NCI-H1105 treated with DMSO at 0.1 percent for 48 hours (cell line): ENCODE data around the gene SLC25A28.
"Not testable (repeated sequence)": the region's sequence is repeated elsewhere in the genome, so short reads cannot be mapped to it uniquely, and the experiment has no call there.

Experiments
- DNase-seq: peaks from one replicate; lab custom pipeline; 2025; lab: John Stamatoyannopoulos, UW

The SLC25A28 gene

DNA sequence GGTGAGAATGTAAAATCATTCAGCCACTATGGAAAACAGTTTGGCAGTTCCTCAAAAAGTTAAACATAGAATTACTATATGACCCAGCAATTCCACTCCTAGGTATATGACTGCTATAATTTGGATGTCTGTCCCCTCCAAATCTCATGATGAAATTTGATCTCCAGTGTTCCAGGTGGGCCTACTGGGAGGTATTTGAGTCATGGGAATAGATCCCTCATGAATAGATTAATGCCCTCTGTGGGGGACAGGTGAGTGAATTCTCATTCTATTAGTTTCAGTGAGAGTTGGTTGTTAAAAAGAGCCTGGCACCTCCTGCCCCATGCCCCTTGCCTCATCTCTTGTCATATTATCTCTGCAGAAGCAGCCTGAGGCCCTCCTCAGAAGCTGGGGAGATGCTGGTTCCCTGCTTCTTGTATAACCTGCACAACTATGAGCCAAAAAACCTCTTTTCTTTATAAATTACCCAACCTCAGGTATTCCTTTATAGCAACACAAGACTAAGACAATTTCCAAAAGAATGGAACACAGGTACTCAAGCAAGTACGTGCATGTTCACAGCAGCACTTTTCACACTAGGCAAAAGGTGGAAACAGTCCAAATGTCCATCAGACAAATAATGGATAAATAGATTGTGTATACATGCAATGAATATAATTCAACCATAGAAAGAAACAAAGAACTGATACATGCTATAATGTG lies 8.8 kb upstream of the SLC25A28 start:
- no peak for DNase-seq

DNA sequence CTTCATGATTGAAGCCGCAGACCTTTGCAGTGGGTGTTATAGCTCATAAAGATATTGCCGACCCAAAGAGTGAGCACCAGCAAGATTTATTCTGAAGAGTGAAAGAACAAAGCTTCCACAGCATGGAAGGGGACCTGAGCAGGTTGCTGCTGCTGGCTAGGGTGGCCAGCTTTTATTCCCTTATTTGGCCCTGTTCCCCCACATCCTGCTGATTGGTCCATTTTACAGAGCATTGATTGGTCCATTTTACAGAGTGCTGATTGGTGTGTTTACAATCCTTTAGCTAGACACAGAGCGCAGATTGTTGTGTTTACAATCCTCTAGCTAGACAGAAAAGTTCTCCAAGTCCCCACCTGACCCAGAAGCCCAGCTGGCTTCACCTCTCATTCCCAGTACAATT lies 4.9 kb upstream of the SLC25A28 start:
- not testable (repeated sequence) for DNase-seq

GRCh38 chr10:99623919-99624318 lies 3.7 kb upstream of the SLC25A28 start:
- no peak for DNase-seq

- peak; percentile 47 for DNase-seq
Observed at GRCh38 chr10:99621454-99622251, 1.4 kb upstream of the SLC25A28 start.

- peak; percentile 65 for DNase-seq
Observed at GRCh38 chr10:99620711-99621453, 643 bp upstream of the SLC25A28 start.

DNA sequence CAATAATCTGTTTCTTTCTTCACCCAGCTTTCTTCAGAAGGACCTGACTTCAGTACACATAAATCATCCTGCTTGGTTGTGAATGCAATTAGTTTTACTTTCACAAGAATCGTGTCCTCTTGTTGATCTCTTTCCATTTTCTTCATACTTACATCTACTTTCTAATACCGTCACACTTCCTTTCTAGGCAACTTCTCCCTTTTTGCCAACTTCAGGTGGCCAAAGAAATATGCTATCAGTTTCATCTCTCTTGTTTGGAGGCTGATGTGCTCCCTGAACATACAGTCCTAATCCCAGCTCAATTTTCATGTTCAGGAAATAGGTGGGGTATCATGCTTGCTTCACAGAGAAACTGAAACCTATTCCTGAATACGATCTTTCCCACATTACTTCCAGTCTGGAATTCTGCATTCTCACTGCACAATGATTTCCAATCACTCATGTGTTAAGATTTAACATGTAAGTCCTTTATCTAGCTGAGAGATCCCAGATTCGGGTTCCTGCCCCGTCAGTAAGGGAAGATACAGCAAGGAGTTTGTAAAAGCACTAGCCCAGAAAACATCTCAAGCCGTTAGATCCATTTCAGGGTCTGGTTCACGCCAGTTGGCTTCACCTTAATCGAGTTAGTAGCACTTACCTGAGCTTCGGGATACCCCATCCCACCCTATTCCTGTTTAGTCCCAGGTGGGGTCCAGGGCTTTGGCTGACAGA lies 994 bp downstream of the SLC25A28 start:
- DNase-seq = no peak

DNA sequence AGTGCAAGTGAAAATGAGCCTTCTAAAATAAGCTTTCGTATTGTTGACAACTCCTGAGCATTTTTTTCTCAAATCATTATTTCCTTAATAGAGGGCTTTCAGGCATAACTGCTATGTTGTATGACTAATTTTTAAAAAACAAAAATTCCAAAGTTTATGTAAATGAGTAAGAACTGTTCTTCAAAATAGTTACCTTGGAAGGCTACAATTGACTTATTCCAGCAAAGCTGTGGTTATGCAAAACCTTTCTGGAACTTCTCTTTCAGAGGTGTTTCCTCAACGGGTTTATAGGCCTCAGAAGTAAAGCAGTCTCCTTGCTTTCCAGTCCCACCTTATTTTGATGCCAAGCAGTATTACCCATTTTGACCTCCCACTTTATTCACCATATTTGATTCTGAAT lies 2.5 kb downstream of the SLC25A28 start:
- no peak for DNase-seq

- no peak for DNase-seq
Observed at GRCh38 chr10:99615426-99615825, 4.8 kb downstream of the SLC25A28 start.

DNA sequence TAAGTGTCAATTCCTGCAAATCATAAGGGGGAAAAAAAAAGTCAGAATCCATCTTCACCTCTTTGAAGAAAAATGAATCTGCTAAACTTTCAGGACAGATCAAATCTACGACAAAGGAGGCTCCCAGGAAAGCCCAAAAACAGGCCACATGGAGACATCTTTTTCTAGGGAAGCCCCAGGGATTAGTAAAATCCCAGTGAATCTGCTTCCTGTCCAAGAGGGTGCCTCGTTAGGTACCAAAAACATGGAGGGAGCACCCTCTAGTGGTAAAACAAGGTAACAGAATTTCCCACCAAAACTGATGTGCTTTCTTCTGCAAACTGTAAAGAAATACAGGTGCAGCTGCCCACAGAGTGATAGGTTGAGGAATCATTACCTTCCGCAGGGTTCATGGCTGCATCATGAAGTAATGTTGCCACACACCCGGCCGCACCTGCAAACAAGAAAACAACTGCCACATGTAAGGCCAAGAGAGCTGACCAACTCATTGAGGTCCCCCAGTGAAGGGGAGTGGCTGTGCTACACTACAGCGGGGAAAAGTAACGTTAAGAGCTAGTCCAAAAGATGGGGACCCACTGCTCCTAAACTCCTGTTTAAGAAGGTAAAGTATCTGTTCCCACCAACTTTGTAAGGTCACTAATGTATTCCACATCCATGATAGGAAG lies 7.9 kb downstream of the SLC25A28 start:
- DNase-seq = peak; percentile 57

DNA sequence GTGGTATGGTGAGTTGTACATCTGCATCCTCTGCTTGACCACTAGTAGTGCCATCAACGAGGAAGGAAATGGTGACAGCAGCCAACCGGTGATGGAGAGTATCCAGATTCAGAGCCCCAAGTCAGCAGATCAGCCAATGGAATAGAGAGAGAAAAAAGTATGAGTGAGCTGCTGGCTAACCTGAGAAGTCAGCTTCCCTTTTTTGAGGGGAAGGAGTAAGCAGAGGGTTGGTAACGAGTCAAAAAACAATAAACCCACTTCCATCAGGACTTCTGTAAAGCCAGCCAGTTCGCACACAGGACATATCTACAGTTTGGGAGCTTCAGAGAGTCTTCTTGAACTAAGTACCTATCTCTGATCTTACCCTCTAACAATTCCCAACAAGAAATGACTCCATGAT lies 8.9 kb downstream of the SLC25A28 start:
- DNase-seq = no peak

DNA sequence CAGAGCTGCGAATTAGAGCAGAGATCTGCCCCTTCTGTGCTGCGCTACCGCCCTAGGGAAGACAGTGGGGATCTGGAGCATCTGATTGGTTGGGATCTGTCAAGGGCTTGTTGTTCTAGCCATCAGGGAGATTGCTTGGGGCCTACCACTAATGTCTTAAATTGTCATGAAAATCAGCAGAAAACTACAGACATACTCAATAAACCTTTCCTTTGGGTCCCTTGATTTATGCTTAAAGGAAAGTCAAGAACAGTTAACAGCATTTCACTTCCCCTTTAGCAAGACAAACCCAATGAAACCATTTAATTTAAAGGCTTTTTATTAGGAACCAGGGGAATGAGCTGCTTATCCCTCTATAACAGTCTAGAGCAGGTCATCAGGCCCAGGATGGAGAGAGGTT lies 10.0 kb downstream of the SLC25A28 start:
- no peak for DNase-seq

DNA sequence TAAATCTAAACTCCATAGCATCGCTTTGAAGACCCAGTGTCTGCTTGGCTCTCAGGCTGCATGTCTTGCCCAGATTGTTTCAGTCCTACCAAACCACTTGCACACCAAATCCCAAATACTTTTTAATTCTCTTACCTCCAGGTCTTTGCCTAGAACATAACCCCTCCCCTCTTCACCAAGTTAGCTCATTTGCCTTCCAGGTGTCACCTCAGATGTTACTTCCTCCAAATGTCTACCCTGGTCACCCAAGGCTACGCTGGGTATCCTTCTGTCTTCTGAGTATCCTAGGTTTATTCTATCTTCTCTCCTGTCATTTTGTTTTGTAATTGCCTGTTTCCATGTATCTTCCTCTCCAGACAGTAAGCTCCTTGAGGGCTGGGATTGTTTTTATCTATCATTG lies 11.1 kb downstream of the SLC25A28 start:
- DNase-seq = no peak

DNA sequence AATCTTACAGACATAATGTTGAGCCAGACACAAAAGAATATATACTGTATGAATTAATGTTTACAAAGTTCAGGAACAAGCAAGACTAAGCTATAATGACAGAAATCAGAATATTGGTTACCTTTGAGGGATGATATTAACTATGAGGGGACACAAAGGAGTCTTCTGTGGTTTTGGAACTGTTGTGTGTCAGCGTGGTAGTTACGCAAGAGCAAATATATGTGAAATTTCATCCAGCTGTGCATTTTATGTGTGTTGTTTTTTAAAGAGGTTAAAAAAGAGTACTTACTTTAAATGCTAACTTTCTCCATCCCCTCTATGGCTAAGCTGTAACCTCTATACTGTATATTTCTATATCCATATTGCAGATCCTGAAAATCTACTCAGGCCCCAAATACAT lies 14.9 kb downstream of the SLC25A28 start:
- DNase-seq = no peak

DNA sequence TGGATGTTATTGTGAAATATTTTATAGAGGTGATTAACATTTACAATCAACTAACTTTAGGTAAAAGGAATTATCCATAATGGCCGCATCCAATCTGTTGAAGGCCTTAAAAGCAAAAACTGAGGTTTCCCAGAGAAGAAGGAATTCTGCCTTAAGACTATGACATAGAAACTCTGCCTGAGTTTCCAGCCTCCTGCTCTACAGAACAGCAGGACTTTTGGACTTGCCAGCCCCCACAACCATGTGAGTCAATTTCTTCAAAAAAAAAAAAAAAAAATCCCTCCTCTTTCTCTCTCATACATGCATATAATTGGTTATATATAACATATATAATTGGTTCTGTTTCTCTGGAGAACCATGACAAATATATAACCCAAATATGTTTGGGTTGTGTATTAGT lies 15.4 kb downstream of the SLC25A28 start:
- DNase-seq = no peak

DNA sequence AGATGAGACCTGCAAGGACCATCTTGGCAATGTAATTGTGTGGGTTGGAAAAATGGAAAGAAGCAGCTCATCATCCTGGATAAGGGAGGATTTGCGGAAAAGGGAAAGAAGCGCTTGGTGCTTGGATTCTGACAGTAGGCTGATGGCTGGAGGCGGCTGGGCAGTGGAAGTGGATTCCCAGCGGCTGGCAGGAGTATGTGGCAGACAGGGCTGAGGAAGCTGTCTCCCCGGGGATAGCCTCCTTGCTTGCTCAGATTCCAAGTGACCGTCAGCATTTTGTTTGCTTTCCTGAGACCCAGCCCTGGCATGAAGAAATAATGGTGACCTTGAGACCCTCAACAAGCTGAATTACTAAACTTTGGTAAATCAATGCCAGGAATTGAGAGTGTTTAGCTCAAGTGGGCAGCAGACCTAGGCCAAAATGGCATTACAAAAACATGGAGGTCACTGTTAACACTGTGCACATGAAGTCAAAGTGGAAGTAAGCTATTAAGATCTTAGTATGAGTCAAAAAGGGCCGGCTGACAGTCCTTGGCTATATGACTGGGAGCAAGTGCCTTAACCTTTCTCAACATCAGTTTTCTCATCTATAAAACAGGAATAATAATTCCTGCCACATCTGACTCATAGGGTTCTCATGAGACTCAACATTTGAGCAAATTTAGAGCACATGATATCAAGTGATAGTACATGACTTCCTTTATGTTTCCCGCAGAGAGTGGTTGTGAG lies 21.3 kb downstream of the SLC25A28 start:
- DNase-seq = no peak

DNA sequence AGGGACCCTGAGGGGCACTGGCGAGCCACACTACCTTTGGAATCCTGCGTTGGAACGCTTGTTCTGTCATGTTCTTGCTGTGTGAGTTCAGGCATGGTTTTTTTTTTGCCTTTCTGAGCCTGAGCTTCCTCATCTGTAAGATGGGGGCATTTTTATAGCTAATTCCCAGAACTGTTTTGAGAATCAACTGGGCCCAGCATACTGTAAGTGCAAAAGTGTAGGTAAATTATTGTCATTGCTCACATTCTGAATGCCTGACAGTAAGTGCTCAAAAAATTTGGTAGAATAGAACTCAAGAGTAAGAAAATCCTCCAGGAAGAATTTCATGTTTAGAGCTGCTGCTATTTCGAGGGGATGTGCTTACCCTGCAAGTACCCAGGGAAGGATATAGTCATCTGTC lies 22.2 kb downstream of the SLC25A28 start:
- no peak for DNase-seq

DNA sequence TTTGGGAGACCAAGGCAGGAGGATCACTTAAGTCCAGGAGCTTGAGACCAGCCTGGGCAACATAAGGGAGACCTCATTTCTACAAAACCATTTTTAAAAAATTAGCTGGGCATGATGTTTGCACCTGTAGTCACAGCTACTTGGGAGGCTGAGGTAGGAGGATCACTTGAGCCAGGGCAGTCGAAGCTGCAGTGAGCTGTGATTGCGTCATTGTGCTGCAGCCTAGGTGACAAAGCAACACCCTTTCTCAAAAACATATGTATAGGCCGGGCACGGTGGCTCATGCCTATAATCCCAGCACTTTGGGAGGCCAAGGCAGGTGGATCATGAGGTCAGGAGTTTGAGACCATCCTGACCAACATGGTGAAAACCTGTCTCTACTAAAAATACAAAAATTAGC lies 23.5 kb downstream of the SLC25A28 start:
- not testable (repeated sequence) for DNase-seq

DNA sequence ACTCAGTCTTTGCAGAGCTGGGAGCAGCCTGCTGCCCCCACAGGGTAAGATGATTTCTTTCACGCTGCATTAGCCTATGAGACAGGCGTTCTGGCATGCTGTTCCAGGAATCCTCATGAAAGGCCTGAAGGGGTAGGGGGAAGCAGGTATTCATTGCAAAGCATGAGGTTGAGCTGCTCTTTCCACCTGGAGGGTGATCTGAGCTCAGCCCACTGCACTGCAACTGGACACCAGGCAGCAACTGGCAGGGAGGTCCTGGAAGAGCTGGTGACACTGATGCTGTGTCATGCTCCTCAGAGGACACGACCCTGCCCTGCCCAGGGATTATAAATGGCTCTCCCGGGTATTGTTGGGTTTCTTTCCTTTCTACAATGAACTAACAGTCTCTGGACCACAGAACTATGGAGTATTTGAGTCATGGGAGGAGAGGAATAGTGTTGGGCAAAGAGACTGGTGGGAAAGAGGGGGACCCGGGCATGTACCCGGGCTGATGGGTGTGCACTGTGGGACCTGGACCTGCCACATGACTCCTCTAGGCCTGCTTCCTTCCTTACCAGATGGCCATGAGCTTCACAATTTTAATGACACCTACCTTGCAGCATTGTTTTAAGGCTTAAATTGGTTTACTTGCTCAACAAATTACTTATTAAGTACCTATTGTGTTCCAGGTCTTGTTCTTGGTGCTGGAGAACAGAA lies 24.3 kb downstream of the SLC25A28 start:
- DNase-seq = no peak

GRCh38 chr10:99595236-99595635 lies 25.0 kb downstream of the SLC25A28 start:
- DNase-seq = no peak

GRCh38 chr10:99593312-99593711 lies 26.9 kb downstream of the SLC25A28 start:
- DNase-seq = no peak
